ENCODE measurements around the gene KCNT1. TPM values are rescaled to one million over a fixed set of nuclear protein-coding genes. Genes with fewer than 3 reads are reported as not detected.

KCNT1 gene
- total RNA-seq, 4 donors from 2014 or later = 0.21 TPM; not detected in 3

- Histone ChIP-seq H3K27me3 (no peaks in the 10 kb centered on the region), H3K4me1 (peaks cover 4 to 12% of the 10 kb centered on the region in 2 donors), H3K27ac (no peak overlapping the region), H3K9me3 (no peaks in the 10 kb centered on the region), H3K4me3 (replicated peaks in 1 of 3) (no peak overlapping the region), H3K36me3 (no peaks in the 10 kb centered on the region)
- 74 to 75% methylated on average over 19 of the region's 19 CpGs for WGBS, 2 donors
- TF ChIP-seq CTCF (IDR thresholded peaks at IDR 0.05) (no peak), POLR2A (IDR thresholded peaks at IDR 0.05) (no peak)
- intact Hi-C loops (cut with DNase I) = loop anchor here (10.0 kb wide), 1 partner anchor 94 kb away; no protein-coding TSS in a partner anchor
- no peak for DNase-seq
Observed at GRCh38 chr9:135698767-135699166, 3.2 kb upstream of the KCNT1 start.

GRCh38 chr9:135699440-135699839 lies 2.5 kb upstream of the KCNT1 start, which contains the start of gene SOHLH1:
Gene SOHLH1, minus strand, starts transcription at chr9:135699481. Its CDS starts 14 bp downstream, at chr9:135699467.
- H3K4me1 ChIP-seq = peaks cover 4 to 12% of the 10 kb centered on the region in 2 donors
- H3K27ac ChIP-seq = no peak within 1 kb of the TSS
- intact Hi-C loops (cut with DNase I) = loop anchor here (10.0 kb wide), 1 partner anchor 95 kb away; no protein-coding TSS in a partner anchor
- 86 to 91% methylated on average over 17 to 19 of the region's 30 CpGs for WGBS, 2 donors
- H3K9me3 ChIP-seq = no peaks in the 10 kb centered on the region
- no peaks in the 10 kb centered on the region for H3K36me3 ChIP-seq
- no peak for TF ChIP-seq CTCF (IDR thresholded peaks at IDR 0.05)
- no peak for TF ChIP-seq POLR2A (IDR thresholded peaks at IDR 0.05)
- H3K4me3 ChIP-seq (replicated peaks in 1 of 3) = no peak within 1 kb of the TSS
- no peaks in the 10 kb centered on the region for H3K27me3 ChIP-seq
- DNase-seq = no peak

- 63 to 73% methylated on average over 14 to 15 of the region's 15 CpGs for WGBS, 2 donors
Observed at GRCh38 chr9:135700525-135700924, 1.5 kb upstream of the KCNT1 start.

GRCh38 chr9:135701067-135701958 lies 672 bp upstream of the KCNT1 start:
- H3K36me3 ChIP-seq = no peaks in the 10 kb centered on the region
- no peak for DNase-seq
- H3K27me3 ChIP-seq = no peaks in the 10 kb centered on the region
- no peak overlapping the region for H3K4me3 ChIP-seq (replicated peaks in 1 of 3)
- no peak for TF ChIP-seq CTCF (IDR thresholded peaks at IDR 0.05)
- no peak for TF ChIP-seq POLR2A (IDR thresholded peaks at IDR 0.05)
- no peaks in the 10 kb centered on the region for H3K9me3 ChIP-seq
- H3K27ac ChIP-seq = no peak overlapping the region
- 23 to 46% methylated on average over 6 to 27 of the region's 40 CpGs for WGBS, 2 donors
- H3K4me1 ChIP-seq = peaks cover 4 to 12% of the 10 kb centered on the region in 2 donors
- intact Hi-C loops (cut with DNase I) = no loop called here

More at GRCh38 chr9:135700525-135700924, 1.5 kb upstream of the KCNT1 start:
- no peaks in the 10 kb centered on the region for H3K9me3 ChIP-seq
- intact Hi-C loops (cut with DNase I) = no loop called here
- no peaks in the 10 kb centered on the region for H3K27me3 ChIP-seq
- H3K4me1 ChIP-seq = peaks cover 4 to 12% of the 10 kb centered on the region in 2 donors
- no peak overlapping the region for H3K4me3 ChIP-seq (replicated peaks in 1 of 3)
- no peak overlapping the region for H3K27ac ChIP-seq
- TF ChIP-seq POLR2A (IDR thresholded peaks at IDR 0.05) (no peak), CTCF (IDR thresholded peaks at IDR 0.05) (no peak)
- DNase-seq = no peak
- H3K36me3 ChIP-seq = no peaks in the 10 kb centered on the region

GRCh38 chr9:135703726-135704125 lies 1.7 kb downstream of the KCNT1 start:
- TF ChIP-seq CTCF (IDR thresholded peaks at IDR 0.05) = no peak
- no peak for TF ChIP-seq POLR2A (IDR thresholded peaks at IDR 0.05)
- Histone ChIP-seq H3K27ac (no peak overlapping the region), H3K4me1 (peaks cover 4 to 12% of the 10 kb centered on the region in 2 donors), H3K4me3 (replicated peaks in 1 of 3) (no peak overlapping the region), H3K27me3 (no peaks in the 10 kb centered on the region), H3K9me3 (no peaks in the 10 kb centered on the region), H3K36me3 (no peaks in the 10 kb centered on the region)
- DNase-seq = no peak
- 20 to 43% methylated on average over 4 to 13 of the region's 14 CpGs for WGBS, 2 donors
- intact Hi-C loops (cut with DNase I) = no loop called here

Data from thyroid gland (tissue), 4 donors.